H9 (cell line): Measurements from ENCODE around the gene SIGLEC9. TPM values are rescaled to one million over a fixed set of nuclear protein-coding genes. Genes with fewer than 3 reads are reported as not detected.

Experiments
- DNase-seq: peaks from one replicate; pipeline ENCODE4 v3.0.0-alpha.2; 2017
- H2AFZ ChIP-seq: one replicate; pipeline ENCODE4 v1.6.1; 2013; ENCODE audit warnings: mild to moderate bottlenecking, low read length, control low read depth, moderate library complexity
- H2AK5ac ChIP-seq: 2 replicates; pipeline ENCODE4 v1.6.1; 2013; ENCODE audit warnings: low read length, control low read depth, mixed read lengths; ENCODE audit not compliant: insufficient read length
- H2BK120ac ChIP-seq: one replicate; pipeline ENCODE4 v1.6.1; 2013; ENCODE audit warnings: low read depth, mild to moderate bottlenecking, low read length, control low read depth, inconsistent platforms; ENCODE audit not compliant: poor library complexity, severe bottlenecking
- H2BK12ac ChIP-seq: 2 replicates; pipeline ENCODE4 v1.6.1; 2013; ENCODE audit warnings: low read length, control low read depth, mixed read lengths, low read depth; ENCODE audit not compliant: insufficient read length
- H2BK15ac ChIP-seq: 2 replicates; pipeline ENCODE4 v1.6.1; 2013; ENCODE audit warnings: low read depth, low read length, control low read depth
- H2BK20ac ChIP-seq: one replicate; pipeline ENCODE4 v1.6.1; 2013; ENCODE audit warnings: low read depth, mild to moderate bottlenecking, low read length, control low read depth, inconsistent platforms; ENCODE audit not compliant: poor library complexity, severe bottlenecking
- H2BK5ac ChIP-seq: 2 replicates; pipeline ENCODE4 v1.6.1; 2013; ENCODE audit warnings: low read length, control low read depth, mixed read lengths; ENCODE audit not compliant: insufficient read length
- H3K14ac ChIP-seq: 2 replicates; pipeline ENCODE4 v1.6.1; 2013; ENCODE audit warnings: low read length, control low read depth; ENCODE audit not compliant: insufficient read depth
- H3K18ac ChIP-seq: 2 replicates; pipeline ENCODE4 v1.6.1; 2013; ENCODE audit warnings: low read depth, mild to moderate bottlenecking, mixed read lengths, low read length, control low read depth; ENCODE audit not compliant: insufficient read length
- H3K23ac ChIP-seq: 2 replicates; pipeline ENCODE4 v1.6.1; 2013; ENCODE audit warnings: low read length, control low read depth, mixed read lengths, low read depth; ENCODE audit not compliant: insufficient read length
- H3K23me2 ChIP-seq: 2 replicates; pipeline ENCODE4 v1.6.1; 2013; ENCODE audit warnings: low read depth, mild to moderate bottlenecking, mixed read lengths, low read length, control low read depth; ENCODE audit not compliant: insufficient read length, poor library complexity, severe bottlenecking
- H3K27ac ChIP-seq: 2 replicates; pipeline ENCODE4 v1.5.1; 2013; ENCODE audit warnings: low read length, control low read depth, mixed read lengths, low read depth; ENCODE audit not compliant: insufficient read length
- H3K27me3 ChIP-seq: 2 replicates; pipeline ENCODE4 v1.6.1; 2013; ENCODE audit warnings: low read length, control low read depth, inconsistent platforms; ENCODE audit not compliant: insufficient read depth
- H3K4ac ChIP-seq: 2 replicates; pipeline ENCODE4 v1.6.1; 2013; ENCODE audit warnings: low read depth, mild to moderate bottlenecking, control low read depth, inconsistent platforms, low read length, moderate library complexity
- H3K4me1 ChIP-seq: 2 replicates; pipeline ENCODE4 v1.6.1; 2013; ENCODE audit warnings: low read length, control low read depth, inconsistent platforms; ENCODE audit not compliant: insufficient read depth
- H3K4me2 ChIP-seq: 2 replicates; pipeline ENCODE4 v1.6.1; 2013; ENCODE audit warnings: low read length, control low read depth, mixed read lengths; ENCODE audit not compliant: insufficient read length, insufficient read depth
- H3K56ac ChIP-seq: 2 replicates; pipeline ENCODE4 v1.6.1; 2013; ENCODE audit warnings: low read depth, mild to moderate bottlenecking, mixed read lengths, low read length, control low read depth; ENCODE audit not compliant: insufficient read length
- H3K79me1 ChIP-seq: 2 replicates; pipeline ENCODE4 v1.6.1; 2013; ENCODE audit warnings: low read depth, mild to moderate bottlenecking, moderate library complexity, low read length, control low read depth, inconsistent platforms; ENCODE audit not compliant: insufficient read depth, poor library complexity, severe bottlenecking
- H3K79me2 ChIP-seq: 2 replicates; pipeline ENCODE4 v1.6.1; 2013; ENCODE audit warnings: low read length, control low read depth, inconsistent platforms; ENCODE audit not compliant: insufficient read depth
- H3K9ac ChIP-seq: 2 replicates; pipeline ENCODE4 v1.6.1; 2013; ENCODE audit warnings: low read length, control low read depth, mixed read lengths; ENCODE audit not compliant: insufficient read length; ENCODE audit errors: extremely low read depth
- H3K9me3 ChIP-seq: one replicate; pipeline ENCODE4 v1.6.1; 2013; ENCODE audit warnings: low read depth, low read length, inconsistent platforms; ENCODE audit not compliant: control insufficient read depth
- H3T11ph ChIP-seq: one replicate; pipeline ENCODE4 v1.6.1; 2013; ENCODE audit warnings: mild to moderate bottlenecking, low read length, control low read depth, inconsistent platforms
- H4K20me1 ChIP-seq: one replicate; pipeline ENCODE4 v1.6.1; 2013; ENCODE audit not compliant: control insufficient read depth, insufficient read length, insufficient read depth
- H4K5ac ChIP-seq: 2 replicates; pipeline ENCODE4 v1.6.1; 2013; ENCODE audit warnings: low read depth, mild to moderate bottlenecking, mixed read lengths, low read length, control low read depth; ENCODE audit not compliant: insufficient read length
- H4K8ac ChIP-seq: replicated peaks from 2 replicates; pipeline ENCODE4 v1.6.1; 2013; ENCODE audit warnings: low read length, control low read depth, mixed read lengths, low read depth; ENCODE audit not compliant: insufficient read length
- H4K91ac ChIP-seq: 2 replicates; pipeline ENCODE4 v1.6.1; 2013; ENCODE audit warnings: low read depth, mild to moderate bottlenecking, moderate library complexity, mixed read lengths, low read length, control low read depth; ENCODE audit not compliant: insufficient read length
- H3K27ac Mint-ChIP-seq, 3 experiments: 2 replicates in 2 of 3; 3 replicates in 1 of 3; pipeline ENCODE4 v1.8.0; 2020 to 2021; ENCODE audit warnings: mixed read lengths in 3 of 3, mild to moderate bottlenecking in 1 of 3, moderate library complexity in 1 of 3
- H3K27me3 Mint-ChIP-seq: 2 replicates; pipeline ENCODE4 v1.8.0; 2021; ENCODE audit warnings: low read depth, mild to moderate bottlenecking, moderate library complexity, mixed read lengths
- H3K36me3 Mint-ChIP-seq, 3 experiments: 2 replicates in 2 of 3; 3 replicates in 1 of 3; pipeline ENCODE4 v1.8.0; 2020 to 2021; ENCODE audit warnings: low read depth in 3 of 3, mixed read lengths in 3 of 3; ENCODE audit not compliant: insufficient read depth in 1 of 3
- H3K4me1 Mint-ChIP-seq, 2 experiments: 2 replicates each; pipeline ENCODE4 v1.8.0; 2020; ENCODE audit warnings: mixed read lengths in 2 of 2
- H3K4me3 Mint-ChIP-seq, 2 experiments: 2 replicates in 1 of 2; 3 replicates in 1 of 2; pipeline ENCODE4 v1.8.0; 2020 to 2021; ENCODE audit warnings: mild to moderate bottlenecking in 2 of 2, mixed read lengths in 2 of 2, moderate library complexity in 1 of 2
- H3K9me3 Mint-ChIP-seq, 2 experiments: 2 replicates in 1 of 2; 3 replicates in 1 of 2; pipeline ENCODE4 v1.8.0; 2020; ENCODE audit warnings: mild to moderate bottlenecking in 2 of 2, mixed read lengths in 2 of 2, moderate library complexity in 1 of 2
- WGBS: extraction: QIAGEN DNeasy Blood & Tissue Kit; methylation state at CpG from one replicate; pipeline ENCODE4 v1.1.7; 2013; ENCODE audit warnings: missing lambda C conversion rate, low lambda C conversion rate, mixed read lengths; ENCODE audit not compliant: insufficient read length; ENCODE audit errors: extremely low coverage; 5-methylcytosine and 5-hydroxymethylcytosine counted together
- total RNA-seq: library from RNA; stranded (reverse); gene quantifications from 2 replicates; pipeline ENCODE4 v1.2.1, GENCODE V29; 2021
- TF ChIP-seq, protein P1 (sequence below): fragments of 200-600 bp; sonication (generic); conservative IDR thresholded peaks from 3 replicates; pipeline ENCODE4 v1.8.0; 2021; ENCODE audit warnings: antibody characterized with exemption, mild to moderate bottlenecking

Gene SIGLEC9
- total RNA-seq, 1 experiment from 2014 or later, result not detected

DNA sequence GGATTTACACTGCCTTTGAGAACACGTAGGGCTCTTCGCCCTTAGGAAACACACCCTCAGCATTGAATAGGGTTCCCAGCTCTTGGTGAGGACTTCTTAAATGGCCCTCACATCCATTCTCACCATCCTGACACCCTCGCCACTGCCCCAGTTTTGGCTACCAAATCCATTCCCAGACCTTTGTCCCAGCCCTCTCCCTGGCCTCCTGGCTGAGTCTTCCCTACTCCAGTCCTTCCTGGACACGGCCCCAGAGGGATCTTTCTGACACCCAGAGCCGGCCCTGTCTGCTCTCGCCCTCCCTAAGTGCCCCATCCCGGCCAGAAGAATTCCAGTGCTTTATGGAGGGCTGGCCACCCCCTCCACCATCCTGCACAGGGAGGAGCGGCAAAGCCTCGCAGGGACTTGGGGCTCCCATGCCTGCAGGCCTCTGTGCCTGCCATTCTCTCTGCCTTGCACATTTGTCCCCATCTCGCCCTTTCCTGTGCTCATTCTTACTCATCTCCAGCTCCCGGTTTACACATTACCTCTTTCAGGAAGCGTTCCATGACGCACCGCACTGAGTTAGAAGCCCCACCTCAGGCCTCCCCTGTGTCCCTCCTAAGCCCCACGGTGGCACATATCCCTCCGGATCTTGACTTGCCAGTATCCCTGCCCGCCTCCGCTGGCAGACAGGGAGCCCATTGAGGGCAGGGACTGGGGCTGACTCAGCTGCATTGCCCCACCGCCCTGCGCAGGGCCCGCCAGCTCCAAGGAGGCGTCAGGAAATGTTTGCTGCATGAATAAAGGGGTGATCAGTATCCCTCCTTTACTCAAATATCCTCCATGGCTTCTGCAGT is 31.0 kb upstream of the SIGLEC9 start:
- no peak overlapping the region for H4K91ac ChIP-seq
- no peak overlapping the region for H2BK5ac ChIP-seq
- no CpG with 5 or more reads among the region's 22 CpGs for WGBS
- H2BK20ac ChIP-seq, result no peak overlapping the region
- H2BK120ac ChIP-seq, result no peak overlapping the region
- H3K14ac ChIP-seq, result no peak overlapping the region
- no peak overlapping the region for H2BK15ac ChIP-seq
- no peak overlapping the region for H3K9ac ChIP-seq
- no peak overlapping the region for H3K18ac ChIP-seq
- no peak overlapping the region for H3K23ac ChIP-seq
- peaks cover 17 to 25% of the 10 kb centered on the region in 2 experiments for H3K4me1 Mint-ChIP-seq
- H3K27me3 Mint-ChIP-seq, result peaks cover 4% of the 10 kb centered on the region
- no peaks in the 10 kb centered on the region for H4K20me1 ChIP-seq
- H4K5ac ChIP-seq, result no peak overlapping the region
- H3K4me1 ChIP-seq, result no peaks in the 10 kb centered on the region
- H3K79me1 ChIP-seq, result no peaks in the 10 kb centered on the region
- H3K4me3 Mint-ChIP-seq, result no peak overlapping the region
- no peaks in the 10 kb centered on the region for H3K27me3 ChIP-seq
- no peak overlapping the region for H3K27ac ChIP-seq
- no peaks in the 10 kb centered on the region for H3K9me3 Mint-ChIP-seq
- H3K56ac ChIP-seq, result no peak overlapping the region
- H3T11ph ChIP-seq, result no peak overlapping the region
- TF ChIP-seq, protein P1, sequence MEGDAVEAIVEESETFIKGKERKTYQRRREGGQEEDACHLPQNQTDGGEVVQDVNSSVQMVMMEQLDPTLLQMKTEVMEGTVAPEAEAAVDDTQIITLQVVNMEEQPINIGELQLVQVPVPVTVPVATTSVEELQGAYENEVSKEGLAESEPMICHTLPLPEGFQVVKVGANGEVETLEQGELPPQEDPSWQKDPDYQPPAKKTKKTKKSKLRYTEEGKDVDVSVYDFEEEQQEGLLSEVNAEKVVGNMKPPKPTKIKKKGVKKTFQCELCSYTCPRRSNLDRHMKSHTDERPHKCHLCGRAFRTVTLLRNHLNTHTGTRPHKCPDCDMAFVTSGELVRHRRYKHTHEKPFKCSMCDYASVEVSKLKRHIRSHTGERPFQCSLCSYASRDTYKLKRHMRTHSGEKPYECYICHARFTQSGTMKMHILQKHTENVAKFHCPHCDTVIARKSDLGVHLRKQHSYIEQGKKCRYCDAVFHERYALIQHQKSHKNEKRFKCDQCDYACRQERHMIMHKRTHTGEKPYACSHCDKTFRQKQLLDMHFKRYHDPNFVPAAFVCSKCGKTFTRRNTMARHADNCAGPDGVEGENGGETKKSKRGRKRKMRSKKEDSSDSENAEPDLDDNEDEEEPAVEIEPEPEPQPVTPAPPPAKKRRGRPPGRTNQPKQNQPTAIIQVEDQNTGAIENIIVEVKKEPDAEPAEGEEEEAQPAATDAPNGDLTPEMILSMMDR, result no peak
- no peak overlapping the region for H2AFZ ChIP-seq
- peaks cover 0 to 4% (median 0%) of the 10 kb centered on the region in 3 experiments; a peak in 1 of 7 replicates for H3K36me3 Mint-ChIP-seq
- DNase-seq, result no peak
- no peak overlapping the region for H3K4ac ChIP-seq
- no peak overlapping the region for H3K4me2 ChIP-seq
- H4K8ac ChIP-seq, result no peak overlapping the region
- no peaks in the 10 kb centered on the region for H3K23me2 ChIP-seq
- no peak overlapping the region for H2AK5ac ChIP-seq
- H3K79me2 ChIP-seq, result no peaks in the 10 kb centered on the region
- H3K9me3 ChIP-seq, result no peaks in the 10 kb centered on the region
- no peak overlapping the region for H2BK12ac ChIP-seq
- H3K27ac Mint-ChIP-seq, result no peak overlapping the region; a peak in 1 of 7 replicates
